ENCODE data around the gene IER3. TPM values are rescaled to one million over a fixed set of nuclear protein-coding genes. Genes with fewer than 3 reads are reported as not detected.

IER3 gene
- total RNA-seq, 2 experiments from 2014 or later = 5.7 to 5.8 TPM

DNA sequence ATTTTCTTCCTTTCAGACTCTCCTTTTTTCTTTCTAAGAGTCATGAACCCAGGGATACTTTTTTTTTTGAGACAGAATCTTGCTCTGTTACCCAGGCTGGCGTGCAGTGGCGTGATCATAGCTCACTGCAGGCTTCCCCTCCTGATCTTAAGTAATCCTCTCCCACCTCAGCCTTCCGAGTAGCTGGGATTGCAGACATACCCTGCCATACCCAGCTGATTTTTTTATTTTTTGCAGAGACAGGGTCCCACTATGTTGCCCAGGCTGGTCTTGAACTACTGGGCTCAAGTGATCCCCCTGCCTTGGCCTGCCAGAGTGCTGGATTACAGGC lies 32.8 kb upstream of the IER3 start:
- TF ChIP-seq, protein P1, sequence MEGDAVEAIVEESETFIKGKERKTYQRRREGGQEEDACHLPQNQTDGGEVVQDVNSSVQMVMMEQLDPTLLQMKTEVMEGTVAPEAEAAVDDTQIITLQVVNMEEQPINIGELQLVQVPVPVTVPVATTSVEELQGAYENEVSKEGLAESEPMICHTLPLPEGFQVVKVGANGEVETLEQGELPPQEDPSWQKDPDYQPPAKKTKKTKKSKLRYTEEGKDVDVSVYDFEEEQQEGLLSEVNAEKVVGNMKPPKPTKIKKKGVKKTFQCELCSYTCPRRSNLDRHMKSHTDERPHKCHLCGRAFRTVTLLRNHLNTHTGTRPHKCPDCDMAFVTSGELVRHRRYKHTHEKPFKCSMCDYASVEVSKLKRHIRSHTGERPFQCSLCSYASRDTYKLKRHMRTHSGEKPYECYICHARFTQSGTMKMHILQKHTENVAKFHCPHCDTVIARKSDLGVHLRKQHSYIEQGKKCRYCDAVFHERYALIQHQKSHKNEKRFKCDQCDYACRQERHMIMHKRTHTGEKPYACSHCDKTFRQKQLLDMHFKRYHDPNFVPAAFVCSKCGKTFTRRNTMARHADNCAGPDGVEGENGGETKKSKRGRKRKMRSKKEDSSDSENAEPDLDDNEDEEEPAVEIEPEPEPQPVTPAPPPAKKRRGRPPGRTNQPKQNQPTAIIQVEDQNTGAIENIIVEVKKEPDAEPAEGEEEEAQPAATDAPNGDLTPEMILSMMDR (IDR thresholded peaks at IDR 0.05) = no peak
- CTCF ChIA-PET = no interaction called here
- Mint-ChIP-seq H3K4me3 (no peak overlapping the region), H3K4me1 (ENCODE audit: low read depth) (peaks cover 67% of the 10 kb centered on the region), H3K27me3 (no peaks in the 10 kb centered on the region), H3K9me3 (no peaks in the 10 kb centered on the region), H3K27ac (no peak overlapping the region), H3K36me3 (ENCODE audit: low read depth) (no peaks in the 10 kb centered on the region)
- Histone ChIP-seq H3K4me3 (ENCODE audit: low read length) (no peak overlapping the region), H3K36me3 (ENCODE audit: insufficient read depth, low read length) (no peaks in the 10 kb centered on the region), H3K27me3 (ENCODE audit: control insufficient read depth in 1 of 2, insufficient read depth in 2 of 2, low read length in 2 of 2) (no peaks in the 10 kb centered on the region), H3K27ac (ENCODE audit: low read depth in 1 of 2, low read length in 2 of 2) (no peak overlapping the region), H3K9me3 (ENCODE audit: control insufficient read depth in 1 of 2, insufficient read depth in 1 of 2, low read length in 2 of 2) (no peaks in the 10 kb centered on the region), H3K4me1 (ENCODE audit: insufficient read depth, low read length) (peaks cover 21% of the 10 kb centered on the region)
- ATAC-seq (ENCODE audit: poor library complexity) (no peak), DNase-seq (no peak)
- intact Hi-C loops (cut with DNase I, micrococcal nuclease) = no loop called here
- POLR2A ChIA-PET = interaction anchor here (0.8 to 1.5 kb wide), 3 partner anchors 11 to 29 kb away, joined by 3 to 4 read pairs (median 4); no protein-coding TSS in a partner anchor

DNA sequence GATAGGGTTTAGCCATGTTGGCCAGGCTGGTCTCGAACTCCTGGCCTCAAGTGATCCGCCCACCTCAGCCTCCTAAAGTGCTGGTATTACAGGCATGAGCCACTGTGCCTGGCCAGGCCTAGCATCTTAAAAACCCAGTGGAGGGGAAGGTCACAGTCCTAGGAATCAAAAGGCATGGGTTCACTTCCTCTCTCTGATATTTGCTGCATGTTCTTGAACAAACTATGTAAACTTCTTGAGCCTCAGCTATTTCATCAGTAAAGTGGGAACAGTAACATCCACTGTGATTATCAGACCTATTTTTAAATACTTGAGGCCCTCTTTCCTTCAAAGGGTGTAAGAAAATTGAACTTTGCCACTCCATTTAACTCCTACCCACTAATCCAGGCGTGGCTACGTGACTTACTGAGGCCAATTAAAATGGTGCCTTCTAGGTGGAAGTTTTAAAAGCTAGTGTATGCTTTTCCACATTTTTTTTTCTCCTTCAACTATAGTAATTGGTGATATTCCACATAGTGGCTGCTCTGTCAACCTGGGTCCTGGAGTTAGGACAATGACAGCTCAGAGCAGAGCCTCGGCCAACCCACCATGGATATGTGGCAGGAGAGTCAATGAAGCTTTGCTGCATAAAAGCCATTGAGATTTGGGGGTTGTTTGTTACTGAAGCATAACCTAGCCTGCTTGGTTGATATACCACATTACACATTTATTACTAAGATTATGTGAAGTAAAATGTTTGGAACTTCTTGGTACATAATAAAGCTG lies 32.2 kb upstream of the IER3 start:
- peaks cover 65% of the 10 kb centered on the region for H3K4me1 Mint-ChIP-seq (ENCODE audit: low read depth)
- no peak overlapping the region for H3K4me3 Mint-ChIP-seq
- H3K27me3 Mint-ChIP-seq = no peaks in the 10 kb centered on the region
- Histone ChIP-seq H3K27ac (ENCODE audit: low read depth in 1 of 2, low read length in 2 of 2) (no peak overlapping the region), H3K9me3 (ENCODE audit: control insufficient read depth in 1 of 2, insufficient read depth in 1 of 2, low read length in 2 of 2) (no peaks in the 10 kb centered on the region), H3K4me1 (ENCODE audit: insufficient read depth, low read length) (peaks cover 17% of the 10 kb centered on the region), H3K27me3 (ENCODE audit: control insufficient read depth in 1 of 2, insufficient read depth in 2 of 2, low read length in 2 of 2) (no peaks in the 10 kb centered on the region), H3K36me3 (ENCODE audit: insufficient read depth, low read length) (no peaks in the 10 kb centered on the region), H3K4me3 (ENCODE audit: low read length) (no peak overlapping the region)
- ATAC-seq (ENCODE audit: poor library complexity) = no peak
- no peak overlapping the region for H3K27ac Mint-ChIP-seq
- intact Hi-C loops (cut with DNase I, micrococcal nuclease) = no loop called here
- CTCF ChIA-PET = no interaction called here
- no peaks in the 10 kb centered on the region for H3K9me3 Mint-ChIP-seq
- H3K36me3 Mint-ChIP-seq (ENCODE audit: low read depth) = no peaks in the 10 kb centered on the region
- POLR2A ChIA-PET = interaction anchor here (0.8 to 1.5 kb wide), 3 partner anchors 11 to 30 kb away, joined by 3 to 4 read pairs (median 4); no protein-coding TSS in a partner anchor
- no peak for DNase-seq
- TF ChIP-seq, protein P1 (IDR thresholded peaks at IDR 0.05) = no peak

DNA sequence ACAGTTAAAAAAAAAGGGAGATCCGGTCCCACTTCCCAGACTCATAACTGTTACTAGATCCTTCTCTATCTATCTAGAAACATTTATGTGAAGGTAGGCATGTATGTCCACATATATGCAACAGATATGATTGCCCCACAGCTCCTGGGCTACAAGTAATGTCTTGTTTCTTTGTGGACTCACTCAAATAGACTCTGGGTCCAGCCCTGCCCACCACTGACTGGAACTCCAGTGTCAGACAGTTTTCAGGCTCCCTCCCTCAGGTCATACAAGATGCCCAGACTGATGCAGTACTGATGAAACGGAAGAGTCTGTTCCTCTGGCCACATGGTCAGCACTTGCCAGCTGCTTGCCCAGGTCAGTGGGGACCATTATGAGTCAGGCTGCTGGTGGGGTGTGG lies 30.8 kb upstream of the IER3 start:
- Mint-ChIP-seq H3K4me3 (no peak overlapping the region), H3K4me1 (ENCODE audit: low read depth) (peaks cover 63% of the 10 kb centered on the region), H3K27ac (no peak overlapping the region), H3K27me3 (no peaks in the 10 kb centered on the region), H3K9me3 (no peaks in the 10 kb centered on the region), H3K36me3 (ENCODE audit: low read depth) (no peaks in the 10 kb centered on the region)
- no peak overlapping the region for H3K27ac ChIP-seq (ENCODE audit: low read depth in 1 of 2, low read length in 2 of 2)
- CTCF ChIA-PET = no interaction called here
- POLR2A ChIA-PET = interaction anchor here (0.7 kb wide), 1 partner anchor 14 kb away, joined by 4 read pairs; no protein-coding TSS in a partner anchor
- intact Hi-C loops (cut with DNase I, micrococcal nuclease) = no loop called here
- no peaks in the 10 kb centered on the region for H3K27me3 ChIP-seq (ENCODE audit: control insufficient read depth in 1 of 2, insufficient read depth in 2 of 2, low read length in 2 of 2)
- H3K4me3 ChIP-seq (ENCODE audit: low read length) = no peak overlapping the region
- peaks cover 18% of the 10 kb centered on the region for H3K4me1 ChIP-seq (ENCODE audit: insufficient read depth, low read length)
- H3K36me3 ChIP-seq (ENCODE audit: insufficient read depth, low read length) = no peaks in the 10 kb centered on the region
- no peak for DNase-seq
- no peaks in the 10 kb centered on the region for H3K9me3 ChIP-seq (ENCODE audit: control insufficient read depth in 1 of 2, insufficient read depth in 1 of 2, low read length in 2 of 2)
- ATAC-seq (ENCODE audit: poor library complexity) = no peak
- TF ChIP-seq, protein P1 (IDR thresholded peaks at IDR 0.05) = no peak

Measured in CD4-positive, alpha-beta T cell (primary cell).